Measurements from ENCODE around the gene MIDN. TPM values are rescaled to one million over a fixed set of nuclear protein-coding genes. Genes with fewer than 3 reads are reported as not detected.
A peak's percentile ranks its signal among the peaks of the same experiment; 100 is the strongest.

The MIDN gene
- total and polyA plus RNA-seq, 7 donors: 29.2 to 331 (median 147) TPM

DNA sequence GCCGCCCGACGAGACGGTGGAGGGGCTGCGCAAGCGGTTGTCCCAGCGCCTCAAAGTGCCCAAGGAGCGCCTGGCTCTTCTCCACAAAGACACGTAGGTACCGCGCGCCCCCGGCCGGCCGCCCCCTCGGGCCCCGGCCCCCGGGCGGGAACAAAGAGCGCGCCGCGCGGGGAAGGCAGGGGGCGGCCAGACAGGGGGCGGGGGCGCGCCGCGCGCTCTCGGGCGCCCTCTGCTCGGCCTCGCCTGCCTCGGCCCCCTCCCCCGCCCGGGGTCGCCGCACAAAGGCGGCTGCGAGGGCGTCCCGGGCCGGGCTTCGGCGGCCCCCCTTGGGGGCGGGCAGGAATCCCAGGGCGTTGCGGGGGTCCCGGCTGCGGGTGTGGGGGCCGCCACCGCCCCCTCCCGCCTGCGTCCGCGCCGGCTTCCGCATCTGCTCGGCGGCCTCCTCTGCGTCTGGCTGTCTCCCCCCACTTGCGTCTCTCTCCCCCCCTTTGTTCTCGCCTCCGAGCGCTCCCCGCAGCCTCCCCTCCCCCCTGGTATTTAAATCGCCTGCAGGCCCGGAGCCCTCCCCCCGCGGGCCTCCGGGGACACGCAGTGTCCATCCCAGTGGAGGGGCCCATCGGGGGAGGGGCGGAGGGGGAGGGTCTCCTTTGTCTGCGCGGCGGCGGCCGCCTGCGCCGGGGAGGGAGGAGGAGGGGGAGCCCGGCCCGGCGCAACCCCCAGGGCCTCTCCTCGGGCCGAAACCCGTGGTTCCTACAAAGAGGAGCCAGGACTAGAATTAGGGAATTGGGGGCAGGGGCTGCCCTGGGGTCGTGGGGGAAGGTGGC, 2.3 kb downstream of the MIDN start:
- H3K27me3 ChIP-seq (ENCODE audit: insufficient read depth in 3 of 3, low read length in 2 of 3): no peaks in the 10 kb centered on the region
- peak overlapping the region; percentile 99 for H3K27ac ChIP-seq
- TF ChIP-seq, protein P1, sequence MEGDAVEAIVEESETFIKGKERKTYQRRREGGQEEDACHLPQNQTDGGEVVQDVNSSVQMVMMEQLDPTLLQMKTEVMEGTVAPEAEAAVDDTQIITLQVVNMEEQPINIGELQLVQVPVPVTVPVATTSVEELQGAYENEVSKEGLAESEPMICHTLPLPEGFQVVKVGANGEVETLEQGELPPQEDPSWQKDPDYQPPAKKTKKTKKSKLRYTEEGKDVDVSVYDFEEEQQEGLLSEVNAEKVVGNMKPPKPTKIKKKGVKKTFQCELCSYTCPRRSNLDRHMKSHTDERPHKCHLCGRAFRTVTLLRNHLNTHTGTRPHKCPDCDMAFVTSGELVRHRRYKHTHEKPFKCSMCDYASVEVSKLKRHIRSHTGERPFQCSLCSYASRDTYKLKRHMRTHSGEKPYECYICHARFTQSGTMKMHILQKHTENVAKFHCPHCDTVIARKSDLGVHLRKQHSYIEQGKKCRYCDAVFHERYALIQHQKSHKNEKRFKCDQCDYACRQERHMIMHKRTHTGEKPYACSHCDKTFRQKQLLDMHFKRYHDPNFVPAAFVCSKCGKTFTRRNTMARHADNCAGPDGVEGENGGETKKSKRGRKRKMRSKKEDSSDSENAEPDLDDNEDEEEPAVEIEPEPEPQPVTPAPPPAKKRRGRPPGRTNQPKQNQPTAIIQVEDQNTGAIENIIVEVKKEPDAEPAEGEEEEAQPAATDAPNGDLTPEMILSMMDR (IDR thresholded peaks at IDR 0.05): no peak
- peaks cover 11 to 43% of the 10 kb centered on the region in 2 donors for H3K36me3 ChIP-seq (ENCODE audit: insufficient read depth in 1 of 2, low read depth in 1 of 2)
- intact Hi-C loops (cut with DNase I): no loop called here
- H3K9me3 ChIP-seq: no peaks in the 10 kb centered on the region
- peaks cover 51% of the 10 kb centered on the region for H3K4me1 ChIP-seq
- DNase-seq: peak in 1 of 2 donors; percentile 81
- ATAC-seq: no peak
- 1 to 3% (median 2%) methylated on average over 37 to 86 of the region's 90 CpGs for WGBS, 3 donors
- peak overlapping the region; percentile 80 for H3K4me3 ChIP-seq

DNA sequence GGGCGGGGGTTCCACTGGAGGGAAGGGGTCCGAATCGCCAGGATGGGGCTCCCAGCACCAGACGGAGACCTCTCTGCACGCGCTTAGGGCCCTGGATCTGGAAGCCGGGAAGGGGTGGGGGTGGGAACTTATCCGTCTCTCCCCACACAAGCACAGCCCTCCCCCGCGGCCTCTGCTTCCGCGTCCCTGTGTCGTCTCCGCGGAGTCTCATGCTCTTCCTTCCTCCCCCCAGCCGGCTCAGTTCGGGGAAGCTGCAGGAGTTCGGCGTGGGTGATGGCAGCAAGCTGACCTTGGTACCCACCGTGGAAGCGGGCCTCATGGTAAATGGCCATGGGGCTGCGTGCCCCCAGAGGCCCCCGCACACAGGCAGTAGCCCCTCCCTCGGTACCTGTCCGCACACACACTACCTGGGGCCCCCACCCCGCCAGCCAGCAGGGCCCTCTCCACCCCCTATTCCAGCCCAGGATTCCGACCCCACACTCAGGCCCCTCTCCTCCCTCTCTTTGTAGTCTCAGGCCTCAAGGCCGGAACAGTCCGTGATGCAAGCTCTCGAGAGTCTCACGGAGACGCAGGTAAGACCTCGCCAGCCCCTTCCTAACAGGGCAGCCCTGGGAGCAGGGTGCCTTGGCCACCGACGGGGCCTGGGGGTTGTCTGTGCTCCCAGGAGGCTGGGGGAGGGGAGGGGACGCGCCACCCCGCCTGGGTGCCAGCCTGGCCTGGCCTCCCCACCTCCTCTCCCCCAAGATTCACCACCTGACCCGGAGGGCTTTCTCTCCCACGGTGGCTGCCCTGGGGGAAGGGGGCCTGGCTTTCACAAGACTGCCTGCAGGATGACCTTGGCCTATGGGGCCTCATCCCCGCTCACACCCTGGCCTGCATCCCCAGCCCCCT, 3.2 kb downstream of the MIDN start:
- Histone ChIP-seq H3K4me1 (peaks cover 50% of the 10 kb centered on the region), H3K9me3 (no peaks in the 10 kb centered on the region), H3K27ac (peak overlapping the region; percentile 99), H3K27me3 (ENCODE audit: insufficient read depth in 3 of 3, low read length in 2 of 3) (no peaks in the 10 kb centered on the region), H3K4me3 (peak overlapping the region; percentile 80), H3K36me3 (ENCODE audit: insufficient read depth in 1 of 2, low read depth in 1 of 2) (peaks cover 13 to 53% of the 10 kb centered on the region in 2 donors)
- intact Hi-C loops (cut with DNase I): no loop called here
- TF ChIP-seq, protein P1 (IDR thresholded peaks at IDR 0.05): no peak
- 11 to 27% (median 12%) methylated on average over 37 to 41 of the region's 41 CpGs for WGBS, 3 donors
- DNase-seq (peak; percentile 80 to 88), ATAC-seq (peak in 3 of 4 donors; percentile 0 to 6 (median 3))

DNA sequence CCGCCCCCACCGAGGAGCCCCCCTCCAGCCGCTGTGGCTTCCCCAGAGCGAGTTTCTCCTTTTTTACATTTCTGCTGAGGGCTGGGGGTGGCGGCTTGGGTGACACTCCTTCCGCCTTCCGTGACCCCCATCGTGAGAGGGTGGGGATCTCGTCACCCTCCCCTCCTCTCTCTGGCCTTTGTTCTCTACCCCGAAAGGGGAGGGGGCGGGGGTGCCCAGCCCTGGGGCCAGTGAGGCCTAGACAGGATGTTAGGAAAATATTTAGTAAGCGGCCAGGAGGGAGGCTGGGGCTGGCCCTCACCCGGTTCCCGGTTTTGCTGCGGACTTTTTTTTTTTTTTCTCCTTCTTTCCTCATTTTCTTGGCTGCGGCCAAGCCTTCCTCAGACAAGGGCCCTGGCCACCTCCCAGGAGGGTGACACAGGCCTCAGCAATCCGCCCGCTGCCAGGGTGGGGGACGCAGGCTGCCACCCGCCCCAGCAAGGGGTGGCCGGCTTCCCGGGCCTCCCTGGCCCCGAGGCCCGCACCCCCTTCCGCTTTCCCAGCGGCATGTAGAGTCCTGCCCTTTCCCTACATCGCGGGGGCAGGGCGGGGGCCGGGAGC, 3.9 kb downstream of the MIDN start:
- ATAC-seq: peak; percentile 29 to 54 (median 35)
- H3K36me3 ChIP-seq (ENCODE audit: insufficient read depth in 1 of 2, low read depth in 1 of 2): peaks cover 13 to 60% of the 10 kb centered on the region in 2 donors
- no peaks in the 10 kb centered on the region for H3K27me3 ChIP-seq (ENCODE audit: insufficient read depth in 3 of 3, low read length in 2 of 3)
- intact Hi-C loops (cut with DNase I): no loop called here
- 10 to 16% (median 10%) methylated on average over 27 to 30 of the region's 30 CpGs for WGBS, 3 donors
- H3K4me3 ChIP-seq: peak overlapping the region; percentile 80
- no peaks in the 10 kb centered on the region for H3K9me3 ChIP-seq
- TF ChIP-seq, protein P1 (IDR thresholded peaks at IDR 0.05): no peak
- peaks cover 46% of the 10 kb centered on the region for H3K4me1 ChIP-seq
- peak overlapping the region; percentile 99 for H3K27ac ChIP-seq
- peak; percentile 95 to 96 for DNase-seq

DNA sequence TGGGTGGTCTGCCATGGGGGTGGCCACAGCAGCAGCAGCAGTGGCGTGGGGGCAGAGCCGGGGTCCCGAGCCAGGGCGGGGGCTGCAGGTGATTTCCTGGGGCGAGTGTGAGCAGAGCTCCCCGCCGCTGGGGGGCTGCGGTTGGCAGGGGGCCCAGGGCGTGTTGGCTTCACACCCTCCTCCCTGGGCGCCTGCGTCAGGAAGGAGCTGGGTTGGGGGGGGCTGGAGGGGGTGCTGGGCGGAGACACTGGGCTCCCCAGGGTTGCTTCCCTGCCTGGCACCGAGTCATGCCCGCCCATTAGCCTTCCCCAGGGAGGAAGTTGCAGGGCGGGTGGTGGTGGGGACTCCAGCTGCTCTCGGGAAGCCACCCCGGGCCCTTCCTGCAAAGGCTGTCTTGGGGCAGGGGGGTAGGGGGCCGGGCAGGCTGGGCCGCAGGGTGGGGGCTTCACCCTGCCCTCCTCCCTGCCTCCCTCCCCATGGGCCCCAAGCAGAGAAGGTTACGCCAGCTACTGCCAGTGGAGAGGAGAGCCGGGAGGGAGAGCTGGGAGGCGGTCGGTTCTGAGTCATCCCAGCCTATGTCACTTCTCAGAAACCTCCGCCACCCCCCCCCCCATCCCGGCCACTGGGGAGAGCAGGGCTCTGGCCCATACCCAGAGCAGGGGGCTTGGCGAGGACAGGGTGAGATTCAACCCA, 4.6 kb downstream of the MIDN start:
- intact Hi-C loops (cut with DNase I): no loop called here
- H3K27ac ChIP-seq: peak overlapping the region; percentile 99
- no peaks in the 10 kb centered on the region for H3K27me3 ChIP-seq (ENCODE audit: insufficient read depth in 3 of 3, low read length in 2 of 3)
- H3K4me3 ChIP-seq: peak overlapping the region; percentile 80
- DNase-seq (peak; percentile 91 to 94), ATAC-seq (peak; percentile 33 to 46 (median 40))
- TF ChIP-seq, protein P1 (IDR thresholded peaks at IDR 0.05): no peak
- peaks cover 44% of the 10 kb centered on the region for H3K4me1 ChIP-seq
- H3K9me3 ChIP-seq: no peaks in the 10 kb centered on the region
- 8 to 23% (median 11%) methylated on average over 14 to 26 of the region's 26 CpGs for WGBS, 3 donors
- peaks cover 13 to 66% of the 10 kb centered on the region in 2 donors for H3K36me3 ChIP-seq (ENCODE audit: insufficient read depth in 1 of 2, low read depth in 1 of 2)

Data from psoas muscle (tissue), 8 donors.